Middle frontal gyrus (tissue), 1 donor: ENCODE data around the gene NES.
A peak's percentile ranks its signal among the peaks of the same experiment; 100 is the strongest.

ENCODE experiments used
- DNase-seq: peaks from one replicate; pipeline ENCODE4 v3.0.0-alpha.2; 2015; ENCODE audit warnings: low spot score; ENCODE audit errors: extremely low spot score

Gene NES, protein sequence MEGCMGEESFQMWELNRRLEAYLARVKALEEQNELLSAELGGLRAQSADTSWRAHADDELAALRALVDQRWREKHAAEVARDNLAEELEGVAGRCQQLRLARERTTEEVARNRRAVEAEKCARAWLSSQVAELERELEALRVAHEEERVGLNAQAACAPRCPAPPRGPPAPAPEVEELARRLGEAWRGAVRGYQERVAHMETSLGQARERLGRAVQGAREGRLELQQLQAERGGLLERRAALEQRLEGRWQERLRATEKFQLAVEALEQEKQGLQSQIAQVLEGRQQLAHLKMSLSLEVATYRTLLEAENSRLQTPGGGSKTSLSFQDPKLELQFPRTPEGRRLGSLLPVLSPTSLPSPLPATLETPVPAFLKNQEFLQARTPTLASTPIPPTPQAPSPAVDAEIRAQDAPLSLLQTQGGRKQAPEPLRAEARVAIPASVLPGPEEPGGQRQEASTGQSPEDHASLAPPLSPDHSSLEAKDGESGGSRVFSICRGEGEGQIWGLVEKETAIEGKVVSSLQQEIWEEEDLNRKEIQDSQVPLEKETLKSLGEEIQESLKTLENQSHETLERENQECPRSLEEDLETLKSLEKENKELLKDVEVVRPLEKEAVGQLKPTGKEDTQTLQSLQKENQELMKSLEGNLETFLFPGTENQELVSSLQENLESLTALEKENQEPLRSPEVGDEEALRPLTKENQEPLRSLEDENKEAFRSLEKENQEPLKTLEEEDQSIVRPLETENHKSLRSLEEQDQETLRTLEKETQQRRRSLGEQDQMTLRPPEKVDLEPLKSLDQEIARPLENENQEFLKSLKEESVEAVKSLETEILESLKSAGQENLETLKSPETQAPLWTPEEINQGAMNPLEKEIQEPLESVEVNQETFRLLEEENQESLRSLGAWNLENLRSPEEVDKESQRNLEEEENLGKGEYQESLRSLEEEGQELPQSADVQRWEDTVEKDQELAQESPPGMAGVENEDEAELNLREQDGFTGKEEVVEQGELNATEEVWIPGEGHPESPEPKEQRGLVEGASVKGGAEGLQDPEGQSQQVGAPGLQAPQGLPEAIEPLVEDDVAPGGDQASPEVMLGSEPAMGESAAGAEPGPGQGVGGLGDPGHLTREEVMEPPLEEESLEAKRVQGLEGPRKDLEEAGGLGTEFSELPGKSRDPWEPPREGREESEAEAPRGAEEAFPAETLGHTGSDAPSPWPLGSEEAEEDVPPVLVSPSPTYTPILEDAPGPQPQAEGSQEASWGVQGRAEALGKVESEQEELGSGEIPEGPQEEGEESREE (N-terminal part only)

DNA sequence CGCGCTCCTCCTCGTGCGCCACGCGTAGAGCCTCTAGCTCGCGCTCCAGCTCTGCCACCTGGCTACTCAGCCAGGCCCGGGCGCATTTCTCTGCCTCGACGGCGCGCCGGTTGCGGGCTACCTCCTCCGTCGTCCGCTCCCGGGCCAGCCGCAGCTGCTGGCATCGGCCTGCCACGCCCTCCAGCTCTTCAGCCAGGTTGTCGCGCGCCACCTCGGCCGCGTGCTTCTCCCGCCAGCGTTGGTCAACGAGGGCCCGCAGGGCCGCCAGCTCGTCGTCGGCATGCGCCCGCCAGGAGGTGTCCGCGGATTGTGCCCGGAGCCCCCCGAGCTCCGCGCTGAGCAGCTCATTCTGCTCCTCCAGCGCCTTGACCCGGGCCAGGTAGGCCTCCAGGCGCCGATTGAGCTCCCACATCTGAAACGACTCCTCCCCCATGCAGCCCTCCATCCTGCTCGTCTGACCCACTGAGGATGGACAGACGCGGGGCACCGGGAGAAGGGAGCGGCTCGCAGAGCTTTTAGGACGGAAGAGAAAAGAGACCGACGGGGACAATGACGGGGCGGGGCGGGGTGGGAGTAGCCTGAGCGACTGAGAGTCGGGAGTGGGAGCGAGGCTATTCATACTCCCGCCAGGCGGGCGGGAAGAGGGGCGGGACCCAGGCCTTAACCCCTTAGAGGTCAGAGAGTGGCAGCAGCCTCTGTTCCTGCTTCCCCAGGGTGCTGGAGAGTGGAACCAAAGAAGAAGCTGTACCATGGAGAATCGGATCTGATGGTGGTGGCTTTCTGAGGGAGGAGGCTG is at the start of gene NES:
NES (minus strand) TSS at position 588 of the 796 bp plus-strand sequence; CDS start at position 445, 143 bp downstream.
- DNase-seq: no peak

DNA sequence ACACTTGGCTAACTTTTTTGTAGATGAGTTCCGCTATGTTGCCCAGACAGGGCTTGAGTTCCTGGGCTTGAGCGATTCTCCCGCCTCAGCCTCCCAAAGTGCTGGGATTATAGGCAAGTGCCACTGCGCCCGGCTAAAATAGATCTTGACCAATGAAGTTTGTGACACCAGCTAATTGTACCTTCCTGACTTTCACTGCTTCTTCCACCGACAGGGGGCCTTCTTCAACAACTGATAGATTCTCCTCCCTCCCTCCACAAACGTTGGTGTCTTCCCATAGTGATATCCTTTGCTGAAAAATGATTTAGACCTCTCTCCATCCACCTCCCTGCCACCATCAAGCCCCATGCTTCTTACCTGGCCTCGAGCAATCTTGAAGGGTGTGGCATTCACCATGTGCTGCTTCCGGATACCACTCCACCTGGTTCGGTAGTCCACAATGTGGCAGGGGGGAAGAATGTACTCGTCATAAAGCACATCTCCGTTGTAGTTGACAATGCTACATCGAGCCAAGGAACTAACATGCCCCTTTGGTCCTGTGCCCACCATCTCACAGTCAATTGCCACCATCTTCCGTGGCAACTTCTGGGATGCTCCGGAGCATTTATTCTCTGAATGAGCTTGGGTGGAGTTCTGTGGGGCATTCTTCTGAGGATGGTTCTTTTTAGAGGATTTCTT is 49.5 kb upstream of the NES start:
- DNase-seq: no peak

DNA sequence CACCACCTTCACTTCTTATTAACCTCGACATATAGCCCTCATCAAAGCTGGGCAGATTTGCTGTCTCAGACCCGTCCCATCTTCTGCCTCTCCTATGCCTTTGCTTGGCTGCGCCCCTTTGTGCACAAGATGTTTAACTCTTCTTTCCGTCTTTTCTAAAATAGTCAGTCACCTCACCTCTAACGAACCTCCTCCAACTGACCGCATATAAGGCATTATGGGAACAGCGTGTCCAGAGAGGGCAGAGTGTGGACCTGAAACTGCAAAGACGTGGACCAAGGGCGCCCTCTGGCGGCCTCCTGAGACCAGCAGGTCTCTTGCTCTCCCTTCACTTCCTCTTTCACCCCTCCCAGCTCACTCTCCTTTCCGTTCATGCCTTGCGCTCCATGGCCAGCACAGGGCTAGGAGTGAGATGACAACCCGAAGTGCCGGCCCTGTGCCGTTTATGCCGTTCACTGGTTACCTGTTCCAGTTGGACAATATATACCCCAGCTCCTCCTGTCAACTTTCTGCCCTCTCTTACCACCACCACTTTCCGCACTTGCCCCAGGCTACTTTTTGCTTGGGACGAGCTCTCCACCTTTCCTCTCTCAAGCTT is 48.6 kb upstream of the NES start:
- peak; percentile 74 for DNase-seq

DNA sequence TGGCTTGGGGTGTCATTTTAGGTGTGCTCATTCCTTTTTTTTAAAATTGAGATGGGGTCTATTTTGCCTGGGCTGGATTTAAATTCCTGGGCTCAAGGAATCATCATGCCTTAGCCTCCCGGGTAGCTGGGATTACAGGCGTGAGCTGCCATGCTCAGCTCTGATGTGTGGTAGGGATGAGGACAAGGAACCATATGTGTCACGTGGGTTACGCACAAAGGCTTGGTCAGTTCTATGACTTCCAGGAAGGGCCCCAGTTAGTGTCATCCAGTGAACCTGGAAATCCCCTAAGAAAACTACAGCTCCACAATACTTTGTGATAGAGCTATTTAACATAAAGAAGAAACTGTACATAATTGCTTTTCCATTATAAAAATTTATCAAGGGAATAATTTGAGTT is 44.3 kb upstream of the NES start:
- no peak for DNase-seq

DNA sequence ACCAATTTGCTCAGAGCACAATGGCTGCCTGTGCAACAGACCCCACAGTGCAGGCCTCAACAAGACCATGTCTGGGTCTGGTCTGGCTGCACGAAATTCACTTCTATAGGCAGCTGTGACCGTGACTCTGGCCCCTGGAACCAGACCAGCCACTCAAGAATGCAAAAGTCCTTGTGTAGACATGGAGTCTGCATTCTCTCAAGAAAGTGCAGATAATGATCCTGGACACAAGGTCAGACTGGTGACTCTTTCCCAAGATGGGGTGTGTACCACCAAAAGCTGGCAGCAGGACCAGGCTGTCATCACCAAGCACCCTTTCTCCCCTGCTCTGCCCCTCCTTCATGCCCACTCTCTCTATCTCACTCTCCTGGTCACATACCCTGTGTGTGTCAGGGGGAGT is 43.9 kb upstream of the NES start:
- DNase-seq: no peak

DNA sequence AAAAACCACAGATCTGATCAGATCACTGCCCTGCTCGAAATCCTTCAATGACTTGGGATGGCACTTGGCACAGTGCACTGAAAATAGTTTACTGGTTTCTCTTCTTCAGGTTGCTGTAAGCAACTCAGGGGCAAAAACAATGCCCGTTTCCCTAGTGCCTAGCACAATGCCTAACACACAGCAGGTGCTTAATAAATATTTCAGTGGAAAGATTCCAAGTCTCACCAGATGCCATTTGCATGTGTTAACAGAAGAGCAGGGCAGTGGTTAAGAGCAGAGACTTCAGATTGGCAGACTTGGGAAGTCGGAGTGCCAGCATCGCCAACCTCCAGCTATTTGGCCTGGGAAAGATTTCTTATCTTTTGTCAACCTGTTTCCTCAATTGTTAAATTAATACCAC is 40.1 kb upstream of the NES start:
- no peak for DNase-seq

DNA sequence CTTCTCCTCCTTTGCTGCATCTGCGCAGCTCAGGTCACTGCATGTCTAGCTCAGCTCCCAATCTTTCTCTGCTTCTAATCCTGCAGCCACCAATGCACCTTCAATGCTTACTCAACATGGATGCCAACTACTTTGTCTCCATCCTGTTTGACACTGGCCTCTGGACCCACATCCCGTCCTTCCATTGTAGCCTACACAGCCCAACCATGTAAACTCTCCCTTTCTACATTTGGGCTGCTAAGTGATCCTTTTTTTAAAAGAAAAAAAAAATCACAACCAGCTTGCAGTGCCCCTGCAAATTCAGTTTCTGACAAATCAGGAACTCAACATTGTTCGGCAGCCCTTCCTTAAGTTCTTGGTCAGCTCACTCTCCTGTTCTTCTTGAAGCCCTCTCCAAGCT is 37.6 kb upstream of the NES start:
- DNase-seq: no peak

DNA sequence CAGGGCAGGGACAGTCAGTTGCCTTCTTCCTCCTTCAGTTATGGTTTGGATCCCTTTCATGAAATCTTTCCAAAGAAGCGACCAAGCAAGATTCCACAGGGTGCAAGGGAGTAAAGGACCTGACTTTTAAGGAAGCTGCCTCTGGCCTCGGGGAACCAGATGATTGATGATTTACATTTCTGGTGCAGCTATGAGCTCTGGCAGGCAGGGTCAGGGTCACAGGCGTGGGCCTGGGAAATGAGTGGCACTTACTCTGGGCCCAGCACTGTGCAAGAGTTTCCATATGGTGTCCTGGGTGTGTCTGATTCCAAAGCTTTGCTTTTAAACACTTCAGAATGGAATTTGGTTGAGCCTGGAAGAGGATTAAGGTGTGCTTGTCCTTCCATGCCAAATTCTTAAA is 35.4 kb upstream of the NES start:
- DNase-seq: no peak

DNA sequence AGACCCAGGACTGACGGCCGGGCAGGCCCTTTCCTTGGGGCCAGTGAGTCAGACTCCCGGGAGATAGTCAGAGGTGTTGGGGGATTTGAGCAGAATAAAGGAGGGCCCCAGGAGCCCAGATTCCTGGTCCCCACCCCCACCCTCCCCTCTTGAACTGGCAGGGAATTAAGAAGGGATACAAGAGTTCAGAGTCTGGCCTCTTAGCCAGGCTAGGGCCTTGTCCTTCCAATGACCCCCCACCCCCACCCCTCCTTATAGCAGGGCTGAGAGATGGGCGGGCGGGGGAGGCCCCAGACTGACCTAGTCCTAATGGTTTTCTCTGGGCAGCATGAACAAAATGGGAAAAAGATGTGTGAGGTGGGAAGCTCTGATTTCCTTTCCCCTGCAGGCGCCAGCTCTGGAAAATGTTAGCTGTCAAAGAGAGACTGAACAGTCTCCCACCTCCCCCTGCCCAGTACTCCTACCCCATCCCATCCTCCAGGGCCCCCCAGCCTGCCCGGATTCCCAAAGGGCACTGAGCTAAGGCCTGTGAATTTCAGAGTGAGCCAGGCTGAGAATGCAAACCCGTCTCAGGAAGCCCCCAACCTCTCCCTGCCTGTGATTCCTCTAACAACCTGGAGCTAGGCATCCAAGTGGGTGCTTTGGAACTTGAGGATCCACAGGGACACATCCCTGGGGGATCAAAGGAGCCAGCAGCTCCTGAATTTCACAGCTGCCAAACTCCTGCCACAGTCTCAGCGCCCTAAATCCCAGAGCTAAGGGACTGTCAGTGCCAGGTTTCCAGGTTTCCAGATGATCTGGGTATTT is 34.0 kb upstream of the NES start:
- DNase-seq: no peak

DNA sequence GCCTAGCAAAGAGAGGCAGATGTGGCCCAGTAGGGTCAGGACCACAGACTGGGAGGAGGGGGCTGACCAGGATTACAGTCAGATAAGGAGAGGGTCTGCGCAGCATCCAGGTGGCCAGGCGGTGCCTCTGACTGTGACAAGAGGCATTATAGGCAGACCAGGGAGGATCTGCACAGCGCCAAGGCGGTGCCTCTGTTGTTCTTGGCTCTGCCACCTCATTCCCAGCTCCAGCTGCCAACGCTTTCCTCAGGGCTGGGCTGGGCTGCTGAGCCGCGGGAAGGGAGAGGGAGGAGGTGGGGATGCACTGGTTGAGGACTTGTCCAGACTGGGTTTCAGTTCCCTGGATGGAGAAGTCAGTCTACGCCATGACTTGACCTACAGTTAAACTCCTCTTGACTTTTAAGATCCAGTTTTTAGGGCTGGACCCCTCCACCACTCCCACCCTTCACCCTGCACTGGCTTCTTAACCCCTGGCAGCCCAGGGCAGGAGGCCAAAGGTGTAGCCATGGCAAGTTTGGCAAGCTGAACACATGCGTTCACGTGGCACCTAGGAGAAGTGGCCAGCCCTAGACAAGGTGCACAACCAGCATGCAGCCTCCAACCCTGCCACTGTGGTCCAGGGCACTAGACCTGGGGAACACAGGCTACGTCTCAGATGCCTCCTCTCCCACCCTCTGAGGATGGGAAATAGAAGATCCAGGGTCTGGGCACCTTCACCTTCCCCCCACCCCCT is 32.7 kb upstream of the NES start:
- peak; percentile 59 for DNase-seq

DNA sequence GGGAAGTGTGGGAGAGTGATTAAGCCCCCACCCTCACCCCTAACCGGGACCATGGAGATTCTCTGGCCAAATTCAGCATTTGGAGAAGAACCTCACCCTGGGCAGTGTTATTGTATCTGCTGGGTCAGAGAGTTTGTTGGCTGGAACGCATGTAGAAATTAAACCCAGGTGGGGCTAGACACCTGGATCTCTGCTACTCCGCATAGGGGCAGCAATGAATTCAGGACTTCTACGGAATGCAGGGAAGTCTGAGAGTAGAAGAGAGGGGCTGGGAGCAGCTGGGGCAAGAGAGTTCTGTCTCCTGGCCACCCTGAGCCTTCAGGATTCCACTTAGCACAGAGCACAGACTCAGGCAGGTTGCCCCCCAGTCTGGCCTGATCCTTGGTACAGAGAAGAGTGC is 31.8 kb upstream of the NES start:
- DNase-seq: no peak

DNA sequence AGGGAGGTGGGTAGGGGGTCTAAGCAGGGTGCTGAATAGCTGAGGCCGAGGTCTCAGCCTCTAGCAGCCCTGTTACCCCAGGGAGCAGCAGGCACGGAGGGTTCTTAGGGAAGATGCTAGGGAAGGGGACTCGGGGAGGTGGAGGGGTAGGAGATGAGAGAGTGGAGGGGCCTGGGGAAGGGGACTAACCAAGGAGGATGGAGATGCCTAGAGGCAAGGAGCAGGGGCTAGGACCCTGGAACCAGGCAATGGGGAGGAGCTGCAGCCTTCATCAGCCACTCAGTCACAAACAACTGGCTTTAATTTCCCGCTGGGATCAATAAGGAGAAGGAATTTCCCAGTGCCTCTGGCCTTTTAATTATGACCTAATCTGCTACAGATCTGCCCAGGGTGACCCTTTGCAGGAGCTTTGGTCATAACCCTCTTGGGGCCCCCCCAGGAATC is 31.0 kb upstream of the NES start:
- DNase-seq: no peak

DNA sequence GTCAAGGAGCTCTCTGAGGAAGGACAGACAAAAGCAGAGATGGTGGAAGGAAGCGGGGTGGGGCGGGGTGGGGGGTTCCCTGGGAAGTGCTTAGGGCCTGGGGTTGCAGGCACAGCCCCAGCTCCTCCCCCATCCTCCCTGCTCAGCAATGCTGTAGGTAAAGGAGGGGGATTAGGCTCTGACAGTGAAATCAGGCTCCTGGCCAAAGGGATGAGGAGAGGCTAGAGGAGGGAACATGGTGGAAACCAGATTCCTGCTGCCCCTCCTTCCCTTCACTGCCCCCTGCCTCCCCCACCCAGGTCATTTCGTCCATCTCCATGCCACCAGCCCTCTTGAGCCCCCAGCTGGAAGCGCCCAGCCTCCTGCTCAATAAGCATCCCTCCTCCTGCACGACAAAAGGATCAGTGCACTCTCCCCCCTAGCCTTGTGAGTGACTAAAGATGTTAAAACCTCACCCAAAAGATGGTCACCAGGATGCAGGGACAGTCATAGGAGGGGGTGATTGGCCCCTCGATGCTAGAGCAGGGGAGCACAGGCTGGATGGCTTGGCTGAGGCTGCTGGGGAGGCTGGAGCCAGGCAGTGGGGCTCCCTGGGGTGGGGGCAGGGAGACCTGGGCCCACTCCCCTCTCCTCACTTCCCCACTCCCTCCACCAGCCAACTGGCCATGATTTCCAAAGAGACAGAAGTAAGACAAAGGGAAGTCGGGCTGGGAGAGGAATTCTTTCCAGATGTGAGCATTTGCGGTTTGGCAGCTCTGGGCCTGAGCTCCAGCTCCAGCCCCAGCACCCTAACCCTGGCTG is 30.4 kb upstream of the NES start:
- DNase-seq: no peak

DNA sequence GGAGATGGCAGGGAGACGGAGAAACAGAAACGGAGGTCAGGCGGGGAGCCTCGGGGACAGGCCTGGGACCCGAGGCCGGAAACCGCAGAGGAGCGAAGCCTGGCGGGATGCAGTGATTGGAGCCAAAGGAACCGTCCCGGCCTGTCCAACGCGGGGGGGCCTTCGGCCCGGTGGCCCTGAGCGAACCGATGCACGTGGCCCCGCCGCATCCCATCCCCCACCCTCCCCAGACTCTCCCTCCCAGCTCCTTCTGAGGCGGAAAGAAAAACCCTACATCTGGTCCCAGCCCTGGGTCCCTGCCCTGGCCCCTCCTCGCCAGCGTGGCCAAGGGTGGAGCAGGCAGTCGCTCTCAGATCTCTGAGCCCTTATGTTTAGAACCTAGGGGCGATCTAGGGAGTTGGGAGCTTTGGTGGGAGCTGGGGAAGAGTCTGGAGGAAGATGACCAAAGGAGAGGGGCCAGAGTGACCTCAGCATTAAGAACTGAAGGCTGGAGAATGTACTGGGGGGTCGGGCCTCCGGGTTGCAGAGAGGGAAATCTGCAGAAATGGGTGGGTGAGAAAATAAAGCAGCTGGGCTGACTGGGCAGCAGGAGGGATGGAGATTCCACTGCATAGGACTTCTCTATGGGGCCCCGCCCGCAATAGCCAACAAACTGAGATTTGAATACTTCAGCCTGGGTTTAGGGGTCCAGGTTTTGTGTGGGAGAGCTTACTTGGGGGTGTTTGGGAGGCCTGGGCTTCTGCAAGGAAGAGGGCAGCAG is 29.6 kb upstream of the NES start:
- no peak for DNase-seq

DNA sequence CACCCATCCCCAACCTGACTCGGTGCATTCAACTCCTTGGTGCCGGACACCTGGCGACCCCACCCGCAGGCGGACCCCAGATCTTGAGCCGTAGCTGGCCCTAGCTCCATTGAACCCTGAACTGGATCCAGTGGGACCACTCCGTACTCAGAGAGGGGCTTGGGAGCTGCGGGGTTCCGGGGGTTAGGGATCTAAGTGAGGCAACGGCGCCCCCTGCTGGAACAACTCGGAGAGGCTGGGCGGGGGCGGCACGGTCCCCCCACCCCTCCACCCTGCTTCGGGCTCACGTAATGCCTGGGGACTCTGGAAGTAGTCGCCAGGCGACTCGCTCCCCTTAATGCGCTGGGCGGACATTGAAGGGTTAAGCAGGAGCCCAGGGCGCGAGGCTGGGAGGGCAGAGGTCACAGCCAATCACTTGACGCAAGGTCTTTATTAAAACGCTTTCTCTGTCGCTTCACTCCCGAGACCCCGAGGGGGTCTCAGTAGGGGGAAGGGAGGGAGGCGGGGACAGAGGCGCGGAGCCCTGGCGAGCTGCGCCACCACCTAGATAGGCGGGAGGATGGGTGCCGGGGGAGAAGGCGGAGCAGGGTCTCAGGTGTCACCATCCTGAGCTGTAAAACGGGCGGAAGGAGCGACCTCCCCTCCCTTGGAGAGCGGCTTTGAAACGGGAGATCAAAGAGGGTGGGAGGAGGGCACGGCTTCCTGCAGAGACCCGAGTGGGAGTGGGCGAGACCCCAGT is 28.9 kb upstream of the NES start:
- DNase-seq: no peak

DNA sequence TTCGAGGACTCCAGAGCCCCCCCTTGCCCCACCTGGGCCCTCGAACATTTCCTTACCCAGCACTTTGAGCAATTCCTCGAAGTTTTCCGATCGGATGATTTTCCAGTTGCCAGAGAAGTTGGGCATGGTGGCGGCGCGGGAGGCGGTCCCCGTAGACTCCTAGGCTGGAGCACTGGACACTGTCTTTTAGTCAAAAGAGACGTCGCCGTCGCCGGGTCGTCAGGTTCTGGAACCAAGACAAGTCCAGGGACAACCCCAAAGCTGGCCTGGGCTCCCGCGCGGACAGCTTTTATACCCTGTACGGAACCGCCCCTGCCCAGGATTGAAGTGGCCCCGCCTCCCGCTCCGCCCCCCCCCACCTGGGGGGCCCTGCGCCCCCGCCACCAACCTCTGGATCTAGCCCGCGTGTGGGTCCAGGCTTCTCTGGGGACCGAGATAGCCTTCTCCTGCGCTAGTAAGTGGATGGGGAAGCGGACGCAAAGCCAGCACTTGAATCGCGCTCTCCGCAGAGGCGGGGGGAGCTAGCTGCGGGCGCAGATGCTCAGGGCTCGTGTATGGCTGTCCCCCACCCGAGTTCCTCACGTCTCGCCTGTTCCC is 28.2 kb upstream of the NES start, which contains the start of gene CRABP2:
CRABP2 (minus strand) TSS at position 263 of the 597 bp plus-strand sequence; CDS start at position 126, 137 bp downstream.
- DNase-seq: no peak
